AG20443 (cell line): ENCODE data around the gene USP22.
"Not testable (repeated sequence)": the region's sequence is repeated elsewhere in the genome, so short reads cannot be mapped to it uniquely, and the experiment has no call there.

Source experiments
- DNase-seq: peaks from one replicate; pipeline ENCODE4 v3.0.0; 2012; ENCODE audit warnings: low spot score, mixed read lengths

Gene USP22

GRCh38 chr17:20987511-20987910 lies 55.3 kb downstream of the USP22 start:
- DNase-seq, result no peak

- DNase-seq, result no peak
Measured at GRCh38 chr17:20986767-20987510, 55.9 kb downstream of the USP22 start.

- no peak for DNase-seq
Measured at GRCh38 chr17:20983359-20983637, 59.5 kb downstream of the USP22 start.

GRCh38 chr17:20982589-20983358 lies 60.0 kb downstream of the USP22 start:
- DNase-seq, result no peak

GRCh38 chr17:20981046-20981920 lies 61.5 kb downstream of the USP22 start:
- no peak for DNase-seq

- DNase-seq, result no peak
Measured at GRCh38 chr17:20979792-20980083, 63.1 kb downstream of the USP22 start.

- DNase-seq, result not testable (repeated sequence)
Measured at GRCh38 chr17:20979007-20979791, 63.6 kb downstream of the USP22 start.

GRCh38 chr17:20977609-20978253 lies 65.1 kb downstream of the USP22 start:
- DNase-seq, result not testable (repeated sequence)

GRCh38 chr17:20975566-20975965 lies 67.2 kb downstream of the USP22 start:
- no peak for DNase-seq

GRCh38 chr17:20970329-20970728 lies 72.5 kb downstream of the USP22 start:
- DNase-seq, result no peak

- no peak for DNase-seq
Measured at GRCh38 chr17:20968913-20969616, 73.7 kb downstream of the USP22 start.

GRCh38 chr17:20967776-20968175 lies 75.0 kb downstream of the USP22 start:
- no peak for DNase-seq

GRCh38 chr17:20966870-20967269 lies 75.9 kb downstream of the USP22 start:
- no peak for DNase-seq

GRCh38 chr17:20965492-20965891 lies 77.3 kb downstream of the USP22 start:
- DNase-seq, result no peak

GRCh38 chr17:20961586-20961985 lies 81.2 kb downstream of the USP22 start:
- DNase-seq, result no peak

- DNase-seq, result no peak
Measured at GRCh38 chr17:20960871-20961270, 81.9 kb downstream of the USP22 start.

GRCh38 chr17:20955427-20956323 lies 87.1 kb downstream of the USP22 start:
- no peak for DNase-seq

- DNase-seq, result no peak
Measured at GRCh38 chr17:20954794-20955193, 88.0 kb downstream of the USP22 start.

GRCh38 chr17:20952183-20952582 lies 90.6 kb downstream of the USP22 start:
- DNase-seq, result no peak
